Vagina (tissue), 2 donors: ENCODE results near the gene SMG6. TPM values are rescaled to one million over a fixed set of nuclear protein-coding genes. Genes with fewer than 3 reads are reported as not detected.
"Not testable (repeated sequence)": the region's sequence is repeated elsewhere in the genome, so short reads cannot be mapped to it uniquely, and the experiment has no call there.

Experiments used
- DNase-seq, 2 donors: peaks; one replicate each; pipeline ENCODE4 v3.0.0-alpha.2; 2017; ENCODE audit errors: extremely low spot score in 2 of 2
- H3K27ac ChIP-seq: fragments of 200-600 bp; sonication (generic); one replicate; pipeline ENCODE4 v1.5.1; 2019
- H3K27me3 ChIP-seq: fragments of 200-600 bp; sonication (generic); one replicate; pipeline ENCODE4 v1.5.1; 2019
- H3K36me3 ChIP-seq, 2 donors: fragments of 200-600 bp; sonication (generic); one replicate each; pipeline ENCODE4 v1.5.1; 2017 to 2019
- H3K4me1 ChIP-seq: fragments of 200-600 bp; sonication (generic); one replicate; pipeline ENCODE4 v1.5.1; 2019
- H3K4me3 ChIP-seq, 2 donors: fragments of 200-600 bp; sonication (generic); 1 replicate in 1 of 2; 2 replicates in 1 of 2; pipeline ENCODE4 v1.5.1; 2016 to 2019
- H3K9me3 ChIP-seq: fragments of 200-600 bp; sonication (generic); one replicate; pipeline ENCODE4 v1.5.1; 2019
- POLR2A ChIP-seq, 2 donors: fragments of 450-650 bp; IDR thresholded peaks; one replicate each; pipeline ENCODE4 v1.6.1; 2017; ENCODE audit warnings: antibody characterized with exemption in 2 of 2, mild to moderate bottlenecking in 2 of 2, moderate library complexity in 2 of 2
- POLR2AphosphoS5 ChIP-seq, 2 donors: sonication (generic); formaldehyde crosslinking; IDR thresholded peaks; one replicate each; pipeline ENCODE4 v1.9.0; 2017; ENCODE audit warnings: antibody characterized with exemption in 2 of 2, mild to moderate bottlenecking in 2 of 2, low read depth in 1 of 2; ENCODE audit not compliant: insufficient read depth in 1 of 2
- intact Hi-C: fragments of 100-400 bp; cut with DNase I; formaldehyde crosslinking; loops from one replicate; pipeline ENCODE4 v1.15.1; 2023
- total RNA-seq: library from RNA; depleted of rRNA; stranded (reverse); fragments of >200 nt; gene quantifications from one replicate; pipeline ENCODE4 v1.2.3, GENCODE V29; 2016
- TF ChIP-seq, protein P1 (sequence below), 3 experiments: fragments of 450-650 bp in 2 of 3; fragments of 200-600 bp in 1 of 3; sonication (generic) in 1 of 3; IDR thresholded peaks; one replicate each; pipeline ENCODE4 v1.5.1; 2017 to 2019; ENCODE audit warnings: antibody characterized with exemption in 3 of 3, mild to moderate bottlenecking in 2 of 3, moderate library complexity in 2 of 3

The SMG6 gene
- total RNA-seq, 1 donor from 2014 or later: 46.2 TPM

DNA sequence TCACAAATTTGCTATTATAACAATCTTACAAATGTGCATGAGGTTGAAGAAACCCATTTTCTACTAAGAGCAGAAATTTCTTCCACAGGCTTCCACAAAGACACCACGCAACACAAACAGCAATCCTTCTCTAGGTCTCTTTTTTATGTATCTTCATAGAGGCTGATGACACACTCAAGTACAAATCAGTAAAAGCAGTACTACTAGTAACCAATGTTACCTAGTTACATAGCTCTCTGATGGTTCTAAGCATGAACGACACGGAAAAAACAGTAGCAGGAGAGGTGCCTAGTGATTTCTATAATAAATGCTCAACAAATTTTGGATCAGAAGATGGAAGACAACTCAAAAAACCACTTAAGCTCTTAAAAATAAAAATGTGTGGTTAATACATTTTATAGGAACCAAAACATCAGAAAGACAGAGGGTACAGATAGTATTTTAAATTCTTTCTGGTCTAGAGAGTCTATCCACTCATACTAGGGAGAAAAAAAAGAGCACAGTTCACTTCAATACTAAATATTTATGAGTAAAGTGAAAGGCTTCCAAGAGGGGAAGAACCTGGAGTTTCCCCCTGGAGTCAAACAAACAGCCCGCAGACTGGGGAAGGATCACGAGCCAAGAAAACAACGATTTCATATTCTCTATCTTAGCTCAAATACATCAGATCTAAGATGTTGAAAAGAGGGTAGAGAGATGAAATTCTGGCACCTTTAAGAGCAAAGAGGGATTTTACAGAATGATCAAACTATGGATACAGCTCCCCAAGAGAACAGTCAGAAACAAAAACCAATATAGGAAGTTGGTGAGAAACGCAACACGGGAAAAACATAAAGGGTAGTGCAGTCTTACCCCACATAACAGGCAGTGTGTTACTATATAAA is 40.2 kb downstream of the SMG6 start:
- intact Hi-C loops: no loop called here
- Histone ChIP-seq H3K9me3 (no peaks in the 10 kb centered on the region), H3K4me1 (peaks cover 39% of the 10 kb centered on the region), H3K27me3 (no peaks in the 10 kb centered on the region), H3K27ac (peak overlapping the region; percentile 20), H3K4me3 (no peak overlapping the region), H3K36me3 (peaks cover 0 to 4% of the 10 kb centered on the region in 2 donors)
- DNase-seq: no peak
- no peak for TF ChIP-seq POLR2AphosphoS5 (IDR thresholded peaks at IDR 0.05; ENCODE audit: insufficient read depth in 1 of 2, low read depth in 1 of 2)
- TF ChIP-seq, protein P1, sequence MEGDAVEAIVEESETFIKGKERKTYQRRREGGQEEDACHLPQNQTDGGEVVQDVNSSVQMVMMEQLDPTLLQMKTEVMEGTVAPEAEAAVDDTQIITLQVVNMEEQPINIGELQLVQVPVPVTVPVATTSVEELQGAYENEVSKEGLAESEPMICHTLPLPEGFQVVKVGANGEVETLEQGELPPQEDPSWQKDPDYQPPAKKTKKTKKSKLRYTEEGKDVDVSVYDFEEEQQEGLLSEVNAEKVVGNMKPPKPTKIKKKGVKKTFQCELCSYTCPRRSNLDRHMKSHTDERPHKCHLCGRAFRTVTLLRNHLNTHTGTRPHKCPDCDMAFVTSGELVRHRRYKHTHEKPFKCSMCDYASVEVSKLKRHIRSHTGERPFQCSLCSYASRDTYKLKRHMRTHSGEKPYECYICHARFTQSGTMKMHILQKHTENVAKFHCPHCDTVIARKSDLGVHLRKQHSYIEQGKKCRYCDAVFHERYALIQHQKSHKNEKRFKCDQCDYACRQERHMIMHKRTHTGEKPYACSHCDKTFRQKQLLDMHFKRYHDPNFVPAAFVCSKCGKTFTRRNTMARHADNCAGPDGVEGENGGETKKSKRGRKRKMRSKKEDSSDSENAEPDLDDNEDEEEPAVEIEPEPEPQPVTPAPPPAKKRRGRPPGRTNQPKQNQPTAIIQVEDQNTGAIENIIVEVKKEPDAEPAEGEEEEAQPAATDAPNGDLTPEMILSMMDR (IDR thresholded peaks at IDR 0.05): no peak
- TF ChIP-seq POLR2A (IDR thresholded peaks at IDR 0.05): no peak

- TF ChIP-seq, protein P1 (IDR thresholded peaks at IDR 0.05): no peak
- TF ChIP-seq POLR2A (IDR thresholded peaks at IDR 0.05) (no peak), POLR2AphosphoS5 (IDR thresholded peaks at IDR 0.05; ENCODE audit: insufficient read depth in 1 of 2, low read depth in 1 of 2) (no peak)
- Histone ChIP-seq H3K4me3 (no peak overlapping the region), H3K9me3 (no peaks in the 10 kb centered on the region), H3K36me3 (no peaks in the 10 kb centered on the region), H3K27me3 (no peaks in the 10 kb centered on the region), H3K27ac (no peak overlapping the region), H3K4me1 (peaks cover 39% of the 10 kb centered on the region)
- DNase-seq: no peak
- intact Hi-C loops: no loop called here
Observed at GRCh38 chr17:2262135-2262587, 41.4 kb downstream of the SMG6 start.

DNA sequence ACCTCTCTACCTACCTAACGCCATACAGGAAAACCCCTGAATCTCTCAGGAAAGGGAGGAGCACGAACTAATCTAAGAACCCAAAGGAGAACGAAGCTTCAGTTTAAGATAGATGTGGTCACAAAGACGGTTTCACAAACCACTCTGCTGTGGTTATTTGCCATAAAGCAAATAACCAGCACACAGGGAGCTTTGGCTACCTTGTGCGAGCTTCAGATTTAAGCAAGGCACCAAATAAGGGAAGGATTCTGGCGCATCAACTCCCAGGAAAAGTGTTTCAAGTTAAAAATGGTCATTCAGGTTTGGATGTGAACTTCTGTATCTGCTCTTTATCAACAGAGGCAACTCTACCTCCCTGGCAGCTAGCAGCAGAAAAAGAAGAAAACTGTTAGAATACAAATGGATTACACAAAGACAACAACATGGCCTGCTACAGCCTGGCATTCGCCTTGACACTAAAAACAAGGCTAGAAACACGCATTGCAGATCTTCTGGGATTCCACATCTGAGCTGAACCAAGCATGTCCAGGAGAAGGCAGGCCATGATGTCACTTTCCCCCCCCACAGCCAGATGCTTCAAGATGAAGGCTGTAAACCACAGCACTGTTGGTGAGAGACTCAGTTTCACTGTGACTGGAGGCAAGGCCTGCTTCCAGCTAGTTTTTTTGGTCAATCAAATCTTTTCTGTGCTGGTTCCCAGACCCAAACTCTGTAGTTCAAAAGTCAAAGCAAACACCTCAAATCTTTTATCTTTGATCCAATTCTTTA is 43.6 kb downstream of the SMG6 start:
- H3K4me3 ChIP-seq: no peak overlapping the region
- intact Hi-C loops: no loop called here
- no peak overlapping the region for H3K27ac ChIP-seq
- TF ChIP-seq POLR2A (IDR thresholded peaks at IDR 0.05): no peak
- TF ChIP-seq, protein P1 (IDR thresholded peaks at IDR 0.05): no peak
- no peak for TF ChIP-seq POLR2AphosphoS5 (IDR thresholded peaks at IDR 0.05; ENCODE audit: insufficient read depth in 1 of 2, low read depth in 1 of 2)
- no peak for DNase-seq
- peaks cover 36% of the 10 kb centered on the region for H3K4me1 ChIP-seq
- no peaks in the 10 kb centered on the region for H3K9me3 ChIP-seq
- no peaks in the 10 kb centered on the region for H3K27me3 ChIP-seq
- H3K36me3 ChIP-seq: no peaks in the 10 kb centered on the region

- H3K9me3 ChIP-seq, H3K27me3 ChIP-seq, DNase-seq, H3K4me3 ChIP-seq, intact Hi-C loops, H3K36me3 ChIP-seq, H3K27ac ChIP-seq: not testable (repeated sequence)
- peaks cover 25% of the 10 kb centered on the region for H3K4me1 ChIP-seq
Observed at GRCh38 chr17:2258830-2259229, 44.8 kb downstream of the SMG6 start.

DNA sequence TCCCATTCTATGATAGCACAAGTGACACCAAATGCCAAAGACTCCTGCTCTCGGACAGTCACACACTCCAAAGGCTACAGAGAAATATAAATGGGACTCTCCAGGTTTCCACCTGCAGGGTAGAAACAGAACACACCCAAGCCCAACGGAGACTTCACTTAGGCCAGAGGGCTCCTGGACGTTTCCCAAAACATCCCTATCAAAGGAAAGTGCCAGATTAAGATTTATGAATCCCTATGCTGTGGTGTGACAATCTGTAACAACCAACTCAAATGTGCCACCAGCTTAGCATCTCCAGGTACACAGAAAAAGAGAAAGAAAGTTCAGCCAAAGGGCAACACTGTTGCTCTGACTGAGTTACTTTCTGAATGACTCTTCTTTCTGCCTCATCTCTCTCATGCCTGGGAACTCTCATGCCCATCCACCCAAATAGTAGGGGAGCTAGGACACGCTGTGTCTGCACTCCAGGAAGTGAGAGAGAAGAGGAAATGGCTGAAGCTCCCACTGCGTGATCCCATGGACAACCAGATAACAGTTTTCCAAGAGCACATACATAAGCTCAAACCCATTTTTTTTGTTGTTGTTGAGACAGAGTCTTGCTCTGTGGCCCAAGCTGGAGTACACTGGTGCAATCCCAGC is 49.7 kb downstream of the SMG6 start:
- DNase-seq: no peak
- H3K4me1 ChIP-seq: no peaks in the 10 kb centered on the region
- intact Hi-C loops: no loop called here
- no peaks in the 10 kb centered on the region for H3K36me3 ChIP-seq
- H3K27me3 ChIP-seq: no peaks in the 10 kb centered on the region
- TF ChIP-seq POLR2A (IDR thresholded peaks at IDR 0.05): no peak
- TF ChIP-seq POLR2AphosphoS5 (IDR thresholded peaks at IDR 0.05; ENCODE audit: insufficient read depth in 1 of 2, low read depth in 1 of 2): no peak
- TF ChIP-seq, protein P1 (IDR thresholded peaks at IDR 0.05): no peak
- H3K9me3 ChIP-seq: no peaks in the 10 kb centered on the region
- H3K27ac ChIP-seq: no peak overlapping the region
- no peak overlapping the region for H3K4me3 ChIP-seq
